CD4-positive, CD25-positive, alpha-beta regulatory T cell (primary cell): ENCODE data around the gene MAST4. TPM values are rescaled to one million over a fixed set of nuclear protein-coding genes. Genes with fewer than 3 reads are reported as not detected.

Source experiments
- ATAC-seq, 2 donors: fragments of 150-1000 bp; cut with Tn5 transposase; one replicate each; pipeline ENCODE4 v1.10.0; 2021; ENCODE audit warnings: low read depth in 2 of 2, moderate number of reproducible peaks in 2 of 2, moderate library complexity in 1 of 2
- DNase-seq, 3 donors: peaks; one replicate each; pipeline versions ENCODE4 v3.0.0 to v3.0.0-alpha.2; 2012 to 2022; ENCODE audit warnings: mixed read lengths in 1 of 3
- H3K27ac ChIP-seq: one replicate; pipeline ENCODE4 v1.7.0; 2013; ENCODE audit warnings: mild to moderate bottlenecking, low read length; ENCODE audit not compliant: insufficient read depth, poor library complexity, severe bottlenecking
- H3K27me3 ChIP-seq: one replicate; pipeline ENCODE4 v1.7.0; 2013; ENCODE audit warnings: low read length; ENCODE audit not compliant: control insufficient read depth, insufficient read depth
- H3K36me3 ChIP-seq: one replicate; pipeline ENCODE4 v1.7.0; 2013; ENCODE audit warnings: mild to moderate bottlenecking, low read length, moderate library complexity; ENCODE audit not compliant: control insufficient read depth, insufficient read depth
- H3K4me1 ChIP-seq: 2 replicates; pipeline ENCODE4 v1.7.0; 2013; ENCODE audit warnings: mild to moderate bottlenecking, low read length; ENCODE audit not compliant: insufficient read depth, control insufficient read depth, poor library complexity, severe bottlenecking
- H3K4me3 ChIP-seq: one replicate; pipeline ENCODE4 v1.7.0; 2013; ENCODE audit warnings: low read depth, mild to moderate bottlenecking, low read length, moderate library complexity
- H3K9me3 ChIP-seq, 2 experiments: 1 replicate in 1 of 2; 2 replicates in 1 of 2; pipeline ENCODE4 v1.7.0; 2013; ENCODE audit warnings: low read length in 2 of 2, mild to moderate bottlenecking in 1 of 2, moderate library complexity in 1 of 2; ENCODE audit not compliant: control insufficient read depth in 2 of 2
- H3K27ac Mint-ChIP-seq, 3 donors: one replicate each; pipeline ENCODE4 v1.8.0; 2020 to 2022; ENCODE audit warnings: mild to moderate bottlenecking in 3 of 3, mixed read lengths in 3 of 3, moderate library complexity in 2 of 3
- H3K27me3 Mint-ChIP-seq: one replicate; pipeline ENCODE4 v1.8.0; 2022; ENCODE audit warnings: mild to moderate bottlenecking, mixed read lengths
- H3K36me3 Mint-ChIP-seq: one replicate; pipeline ENCODE4 v1.8.0; 2020; ENCODE audit warnings: mixed read lengths
- H3K4me1 Mint-ChIP-seq, 4 donors: one replicate each; pipeline ENCODE4 v1.8.0; 2020 to 2022; ENCODE audit warnings: mixed read lengths in 4 of 4, mild to moderate bottlenecking in 1 of 4
- H3K4me3 Mint-ChIP-seq, 4 donors: one replicate each; pipeline ENCODE4 v1.8.0; 2020 to 2022; ENCODE audit warnings: mild to moderate bottlenecking in 4 of 4, mixed read lengths in 4 of 4, moderate library complexity in 3 of 4
- H3K9me3 Mint-ChIP-seq, 7 donors: one replicate each; pipeline ENCODE4 v1.8.0; 2020 to 2022; ENCODE audit warnings: mixed read lengths in 7 of 7, mild to moderate bottlenecking in 3 of 7, moderate library complexity in 2 of 7
- polyA plus RNA-seq, 4 donors: library from polyadenylated mRNA; unstranded; fragments of 300-500 nt; fragmentation: Illumina TruSeq; gene quantifications; one replicate each; pipeline ENCODE4 v1.2.3, GENCODE V29; 2021
- total RNA-seq: library from RNA; stranded (reverse); gene quantifications from one replicate; pipeline ENCODE4 v1.2.3, GENCODE V29; 2022

MAST4 gene
- total and polyA plus RNA-seq, 5 donors from 2014 or later: 11.7 to 54.1 (median 12.7) TPM

- Histone ChIP-seq H3K9me3 (no peaks in the 10 kb centered on the region), H3K4me3 (no peak overlapping the region), H3K27me3 (peaks cover 2% of the 10 kb centered on the region), H3K4me1 (no peaks in the 10 kb centered on the region), H3K36me3 (no peaks in the 10 kb centered on the region), H3K27ac (no peak overlapping the region)
- peaks cover 0 to under 1% (median 0%) of the 10 kb centered on the region in 7 donors for H3K9me3 Mint-ChIP-seq
- peak overlapping the region in 1 of 3 donors; percentile 18 for H3K27ac Mint-ChIP-seq
- no peaks in the 10 kb centered on the region for H3K36me3 Mint-ChIP-seq
- peaks cover 8% of the 10 kb centered on the region for H3K27me3 Mint-ChIP-seq
- ATAC-seq: no peak
- no peak for DNase-seq
- H3K4me3 Mint-ChIP-seq: no peak overlapping the region
- H3K4me1 Mint-ChIP-seq: no peaks in the 10 kb centered on the region
Observed at GRCh38 chr5:66617226-66617861, 21.2 kb downstream of the MAST4 start.

- no peak overlapping the region for H3K27ac Mint-ChIP-seq
- peaks cover 0 to 2% (median 0%) of the 10 kb centered on the region in 7 donors for H3K9me3 Mint-ChIP-seq
- ATAC-seq (no peak), DNase-seq (no peak)
- Histone ChIP-seq H3K27me3 (peaks cover 2% of the 10 kb centered on the region), H3K4me1 (no peaks in the 10 kb centered on the region), H3K9me3 (no peaks in the 10 kb centered on the region), H3K4me3 (no peak overlapping the region), H3K27ac (no peak overlapping the region), H3K36me3 (no peaks in the 10 kb centered on the region)
- H3K36me3 Mint-ChIP-seq: no peaks in the 10 kb centered on the region
- peaks cover 4% of the 10 kb centered on the region for H3K27me3 Mint-ChIP-seq
- H3K4me1 Mint-ChIP-seq: no peaks in the 10 kb centered on the region
- no peak overlapping the region for H3K4me3 Mint-ChIP-seq
Observed at GRCh38 chr5:66617991-66618768, 22.0 kb downstream of the MAST4 start.

- no peak for ATAC-seq
Observed at GRCh38 chr5:66620711-66621110, 24.5 kb downstream of the MAST4 start.

GRCh38 chr5:66621146-66621545 lies 25.0 kb downstream of the MAST4 start:
- H3K27me3 Mint-ChIP-seq: no peaks in the 10 kb centered on the region
- Histone ChIP-seq H3K9me3 (no peaks in the 10 kb centered on the region), H3K4me3 (no peak overlapping the region), H3K27me3 (no peaks in the 10 kb centered on the region), H3K27ac (no peak overlapping the region), H3K36me3 (no peaks in the 10 kb centered on the region), H3K4me1 (no peaks in the 10 kb centered on the region)
- ATAC-seq: no peak
- H3K4me3 Mint-ChIP-seq: no peak overlapping the region
- peaks cover 0 to 2% (median 0%) of the 10 kb centered on the region in 7 donors for H3K9me3 Mint-ChIP-seq
- DNase-seq: no peak
- H3K27ac Mint-ChIP-seq: no peak overlapping the region
- H3K36me3 Mint-ChIP-seq: no peaks in the 10 kb centered on the region
- H3K4me1 Mint-ChIP-seq: no peaks in the 10 kb centered on the region

More at GRCh38 chr5:66620711-66621110, 24.5 kb downstream of the MAST4 start:
- DNase-seq: no peak
- Mint-ChIP-seq H3K27me3 (no peaks in the 10 kb centered on the region), H3K9me3 (peaks cover 0 to 2% (median 0%) of the 10 kb centered on the region in 7 donors), H3K4me1 (no peaks in the 10 kb centered on the region), H3K4me3 (no peak overlapping the region), H3K36me3 (no peaks in the 10 kb centered on the region), H3K27ac (no peak overlapping the region)
- H3K4me1 ChIP-seq: no peaks in the 10 kb centered on the region
- H3K27ac ChIP-seq: no peak overlapping the region
- H3K9me3 ChIP-seq: no peaks in the 10 kb centered on the region
- no peaks in the 10 kb centered on the region for H3K36me3 ChIP-seq
- H3K27me3 ChIP-seq: no peaks in the 10 kb centered on the region
- no peak overlapping the region for H3K4me3 ChIP-seq

- DNase-seq (no peak), ATAC-seq (no peak)
- Mint-ChIP-seq H3K36me3 (no peaks in the 10 kb centered on the region), H3K4me1 (no peaks in the 10 kb centered on the region), H3K27ac (no peak overlapping the region), H3K9me3 (peaks cover 0 to 2% (median 0%) of the 10 kb centered on the region in 7 donors), H3K4me3 (no peak overlapping the region), H3K27me3 (no peaks in the 10 kb centered on the region)
- Histone ChIP-seq H3K4me3 (no peak overlapping the region), H3K4me1 (no peaks in the 10 kb centered on the region), H3K9me3 (no peaks in the 10 kb centered on the region), H3K27ac (no peak overlapping the region), H3K36me3 (no peaks in the 10 kb centered on the region), H3K27me3 (no peaks in the 10 kb centered on the region)
Observed at GRCh38 chr5:66621736-66622135, 25.5 kb downstream of the MAST4 start.

- Mint-ChIP-seq H3K27me3 (no peaks in the 10 kb centered on the region), H3K4me1 (no peaks in the 10 kb centered on the region), H3K4me3 (no peak overlapping the region), H3K9me3 (peaks cover 0 to 2% (median 0%) of the 10 kb centered on the region in 7 donors), H3K36me3 (no peaks in the 10 kb centered on the region), H3K27ac (no peak overlapping the region)
- Histone ChIP-seq H3K4me3 (no peak overlapping the region), H3K9me3 (no peaks in the 10 kb centered on the region), H3K4me1 (no peaks in the 10 kb centered on the region), H3K27me3 (no peaks in the 10 kb centered on the region), H3K36me3 (no peaks in the 10 kb centered on the region), H3K27ac (no peak overlapping the region)
- ATAC-seq (no peak), DNase-seq (no peak)
Observed at GRCh38 chr5:66628561-66628960, 32.4 kb downstream of the MAST4 start.

- Mint-ChIP-seq H3K27ac (no peak overlapping the region), H3K4me3 (no peak overlapping the region), H3K36me3 (no peaks in the 10 kb centered on the region), H3K27me3 (no peaks in the 10 kb centered on the region), H3K9me3 (peaks cover 0 to 2% (median 0%) of the 10 kb centered on the region in 7 donors), H3K4me1 (no peaks in the 10 kb centered on the region)
- H3K4me1 ChIP-seq: no peaks in the 10 kb centered on the region
- no peaks in the 10 kb centered on the region for H3K27me3 ChIP-seq
- ATAC-seq (no peak), DNase-seq (no peak)
- no peaks in the 10 kb centered on the region for H3K36me3 ChIP-seq
- H3K27ac ChIP-seq: no peak overlapping the region
- no peak overlapping the region for H3K4me3 ChIP-seq
- H3K9me3 ChIP-seq: no peaks in the 10 kb centered on the region
Observed at GRCh38 chr5:66629446-66629845, 33.3 kb downstream of the MAST4 start.
